NOMO-1 treated with DMSO at 0.1 percent for 48 hours (cell line): ENCODE results near the gene COL1A1.

Experiments
- DNase-seq: peaks from one replicate; lab custom pipeline; 2025; ENCODE audit not compliant: unreplicated experiment; lab: John Stamatoyannopoulos, UW

Gene COL1A1

GRCh38 chr17:50173335-50173941 is 28.0 kb downstream of the COL1A1 start:
- DNase-seq = no peak

DNA sequence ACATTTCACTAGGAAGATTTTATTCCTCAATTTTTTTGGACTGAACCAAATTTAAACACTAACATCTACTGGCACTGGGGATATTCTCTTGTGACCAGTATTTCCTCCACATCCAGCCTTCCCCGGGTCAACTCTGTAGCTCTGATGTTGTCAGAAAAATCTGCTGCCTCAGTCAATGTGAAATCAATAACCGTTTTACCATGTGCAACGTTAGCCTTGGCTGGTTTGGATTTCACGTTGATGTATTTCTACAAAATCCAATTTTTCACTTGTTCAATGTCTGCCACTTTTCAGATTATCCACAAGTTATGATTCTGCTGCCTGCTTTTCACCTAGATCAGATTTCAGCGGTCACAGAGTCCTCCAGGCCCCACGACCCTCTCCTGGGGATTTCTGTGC is 28.5 kb downstream of the COL1A1 start:
- DNase-seq = no peak

DNA sequence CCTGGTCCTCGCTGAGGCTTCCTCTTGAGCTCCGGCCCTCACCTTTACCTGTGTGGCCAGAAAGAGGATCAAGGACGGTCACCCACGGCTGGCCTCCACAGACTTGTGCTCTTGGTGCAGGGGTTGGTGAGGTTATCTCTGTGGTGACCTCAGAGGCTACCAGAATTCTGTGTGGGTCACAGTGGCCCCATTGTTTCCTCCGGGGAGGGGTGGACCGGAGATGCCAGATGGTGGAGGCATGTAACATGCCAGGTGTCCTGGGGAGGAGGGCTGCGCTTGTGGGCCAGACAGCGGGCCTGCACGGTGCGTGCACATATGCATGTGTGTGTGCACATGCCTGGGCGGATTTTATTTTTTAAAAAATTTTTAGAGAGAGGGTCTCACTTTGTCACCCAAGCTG is 29.3 kb downstream of the COL1A1 start:
- DNase-seq = no peak

DNA sequence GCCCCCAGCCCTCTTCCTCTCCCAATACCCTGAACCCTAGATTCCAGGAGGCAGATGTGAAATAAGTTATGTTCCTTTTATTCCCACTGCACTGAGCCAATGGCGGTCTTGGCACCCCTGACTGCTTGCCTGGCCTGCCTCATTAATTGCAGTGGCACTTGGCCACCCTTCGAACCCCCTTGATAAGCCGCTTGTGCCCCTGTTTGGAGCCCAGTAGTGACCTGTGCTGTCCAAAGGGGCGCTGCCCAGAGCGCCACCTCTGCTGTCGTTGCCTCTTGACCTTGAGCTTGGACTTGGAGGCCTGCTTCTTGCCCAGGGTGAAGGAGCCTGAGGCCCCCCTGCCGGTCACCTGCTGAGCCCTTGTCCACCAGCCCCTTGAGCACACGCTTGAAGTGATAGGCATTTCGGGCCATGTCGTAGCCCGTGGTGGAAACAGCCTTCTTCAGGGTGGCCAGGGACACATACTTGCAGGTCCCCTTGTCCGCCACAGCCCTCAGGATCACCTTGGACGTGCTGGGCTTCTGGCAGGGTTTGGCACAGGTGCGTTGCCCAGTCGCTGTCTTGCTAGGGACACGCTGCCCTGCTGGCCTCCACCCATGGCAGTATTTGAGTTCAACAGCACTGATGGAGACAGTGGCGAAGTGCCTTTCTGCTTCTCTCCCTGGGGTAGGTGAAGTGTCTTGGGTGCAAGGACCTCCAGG is 29.9 kb downstream of the COL1A1 start:
- no peak for DNase-seq

DNA sequence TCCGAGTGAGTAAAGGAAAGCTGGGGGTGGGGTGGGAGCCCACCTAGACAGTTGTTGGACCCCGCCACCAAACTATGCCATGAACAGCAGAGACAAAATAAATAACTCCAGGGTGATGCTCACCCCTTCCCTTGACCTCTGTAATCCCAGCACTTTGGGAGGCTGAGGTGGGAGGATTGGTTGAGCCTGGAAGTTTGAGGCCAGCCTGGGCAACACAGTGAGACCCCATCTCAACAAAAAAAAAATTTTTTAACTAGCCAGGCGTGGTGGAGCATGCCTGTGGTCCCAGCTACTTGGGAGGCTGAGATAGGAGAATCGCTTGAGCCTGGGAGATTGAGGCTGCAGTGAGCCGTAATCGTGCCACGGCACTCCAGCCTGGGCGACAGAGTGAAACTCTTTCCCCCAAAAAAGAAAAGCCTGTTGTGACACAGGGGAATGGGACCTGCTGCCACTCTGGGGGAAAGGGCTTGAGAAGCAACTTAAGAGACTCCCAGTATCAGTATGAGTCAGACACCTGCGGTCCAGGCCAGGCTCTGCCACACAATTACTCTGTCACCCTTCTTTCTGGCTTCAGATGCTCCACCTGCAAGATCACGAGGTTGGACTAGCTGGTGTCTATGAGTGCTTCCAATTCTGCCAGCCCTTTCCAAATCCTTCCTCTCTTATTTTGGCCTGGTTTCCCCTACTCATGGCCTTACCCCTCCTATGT is 30.6 kb downstream of the COL1A1 start:
- DNase-seq = peak; percentile 10

DNA sequence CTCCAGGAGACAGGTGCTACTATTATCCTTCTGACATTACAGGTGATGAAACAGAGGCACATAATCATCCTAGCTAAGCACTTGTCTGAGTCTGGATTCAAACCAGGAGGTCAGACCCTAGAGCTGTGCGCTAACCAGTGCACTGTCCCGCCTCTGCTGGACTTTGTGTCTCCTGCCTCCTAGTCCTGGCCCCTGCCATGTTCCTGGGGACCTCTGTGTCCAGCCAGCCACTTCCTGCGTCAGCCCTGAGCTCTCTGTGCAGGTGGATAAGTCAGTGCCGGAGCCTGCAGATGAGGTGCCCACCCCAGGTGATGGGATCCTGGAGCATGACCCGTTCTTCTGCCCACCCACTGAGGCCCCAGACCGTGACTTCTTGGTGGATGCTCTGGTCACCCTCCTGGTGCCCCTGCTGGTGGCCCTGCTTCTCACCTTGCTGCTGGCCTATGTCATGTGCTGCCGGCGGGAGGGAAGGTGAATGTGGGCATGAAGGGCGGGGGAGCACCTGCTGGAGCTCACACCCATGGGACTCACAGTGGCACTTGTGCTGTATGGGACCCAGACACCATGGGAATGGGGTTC is 31.5 kb downstream of the COL1A1 start:
- no peak for DNase-seq

GRCh38 chr17:50169121-50169764 is 32.2 kb downstream of the COL1A1 start:
- peak; percentile 65 for DNase-seq

DNA sequence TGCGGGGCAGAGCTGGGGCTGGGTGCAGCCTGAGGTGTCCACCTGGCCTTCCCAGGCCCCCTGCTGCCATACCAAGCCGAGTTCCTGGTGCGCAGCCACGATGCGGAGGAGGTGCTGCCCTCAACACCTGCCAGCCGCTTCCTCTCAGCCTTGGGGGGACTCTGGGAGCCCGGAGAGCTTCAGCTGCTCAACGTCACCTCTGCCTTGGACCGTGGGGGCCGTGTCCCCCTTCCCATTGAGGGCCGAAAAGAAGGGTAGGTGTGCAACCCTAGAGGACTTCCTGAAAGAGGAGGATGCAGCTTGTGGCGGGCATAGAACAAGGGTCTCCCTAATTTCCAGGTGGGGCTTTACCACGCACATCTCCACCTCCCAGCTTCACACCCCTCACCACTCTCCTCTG is 33.1 kb downstream of the COL1A1 start:
- no peak for DNase-seq

GRCh38 chr17:50167371-50167770 is 34.1 kb downstream of the COL1A1 start:
- DNase-seq = no peak

DNA sequence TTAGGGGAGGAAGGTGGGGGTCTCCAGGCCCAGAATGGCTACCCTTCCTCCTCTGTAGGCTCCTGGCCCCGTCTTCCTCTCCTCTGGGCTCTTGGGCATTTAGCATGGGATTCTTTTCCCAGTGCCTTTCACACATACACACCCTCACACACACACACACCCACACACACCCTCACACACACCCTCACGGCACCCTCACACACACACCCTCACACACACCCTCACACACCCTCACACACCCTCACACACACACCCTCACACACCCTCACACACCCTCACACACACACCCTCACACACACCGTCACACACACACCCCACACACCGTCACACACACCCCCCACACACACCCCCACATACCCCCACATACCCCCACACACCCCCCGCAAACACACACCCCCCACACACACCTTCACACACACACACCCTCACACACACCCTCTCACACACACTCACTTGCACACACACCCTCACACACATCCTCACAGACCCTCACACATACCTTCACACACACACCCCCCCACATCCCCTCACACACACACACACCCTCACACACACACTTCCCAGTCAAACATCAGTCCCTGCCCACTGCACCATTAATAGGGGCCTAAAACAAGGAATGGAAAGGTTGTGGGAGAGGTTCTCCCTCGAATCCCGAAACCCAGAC is 34.8 kb downstream of the COL1A1 start:
- no peak for DNase-seq

DNA sequence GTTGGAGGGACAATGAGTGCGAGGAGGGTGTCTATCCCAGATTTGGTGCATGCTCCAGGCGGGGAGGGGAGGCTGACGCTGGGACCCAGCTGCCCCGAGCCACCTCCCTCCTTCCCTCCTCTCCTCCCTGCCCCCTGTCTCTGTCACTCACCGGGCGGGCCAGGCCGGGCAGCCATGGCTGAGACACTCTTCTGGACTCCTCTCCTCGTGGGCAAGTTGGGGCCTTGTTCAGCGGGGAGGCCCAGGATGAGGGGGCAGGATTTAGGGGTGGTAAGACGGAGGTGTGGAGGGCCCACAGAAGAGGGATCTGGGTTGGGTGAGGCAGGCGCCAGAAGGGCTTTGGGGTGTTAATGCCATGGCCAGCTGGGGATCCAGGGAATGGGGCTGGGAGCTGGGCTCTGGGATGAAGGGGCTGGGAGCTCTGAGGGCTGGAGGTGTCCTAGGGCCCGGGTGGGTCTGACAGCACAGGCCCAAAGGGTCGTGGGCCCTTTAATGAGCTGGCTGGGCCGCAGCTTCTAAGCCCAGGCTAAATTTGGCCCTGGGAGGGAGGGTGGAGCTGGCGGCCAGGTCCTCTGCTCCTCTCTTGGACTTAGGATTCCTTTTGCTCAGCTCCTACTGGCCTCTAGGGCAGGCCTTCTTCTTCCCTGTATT is 35.4 kb downstream of the COL1A1 start, which contains the start of gene SGCA:
SGCA (plus strand) TSS at position 139 of the 651 bp plus-strand sequence; CDS start at position 175, 36 bp downstream.
- no peak for DNase-seq

- DNase-seq = no peak
Measured at GRCh38 chr17:50165466-50165865, 36.0 kb downstream of the COL1A1 start.

GRCh38 chr17:50165066-50165465 is 36.4 kb downstream of the COL1A1 start:
- no peak for DNase-seq

GRCh38 chr17:50164697-50164988 is 36.8 kb downstream of the COL1A1 start:
- no peak for DNase-seq

DNA sequence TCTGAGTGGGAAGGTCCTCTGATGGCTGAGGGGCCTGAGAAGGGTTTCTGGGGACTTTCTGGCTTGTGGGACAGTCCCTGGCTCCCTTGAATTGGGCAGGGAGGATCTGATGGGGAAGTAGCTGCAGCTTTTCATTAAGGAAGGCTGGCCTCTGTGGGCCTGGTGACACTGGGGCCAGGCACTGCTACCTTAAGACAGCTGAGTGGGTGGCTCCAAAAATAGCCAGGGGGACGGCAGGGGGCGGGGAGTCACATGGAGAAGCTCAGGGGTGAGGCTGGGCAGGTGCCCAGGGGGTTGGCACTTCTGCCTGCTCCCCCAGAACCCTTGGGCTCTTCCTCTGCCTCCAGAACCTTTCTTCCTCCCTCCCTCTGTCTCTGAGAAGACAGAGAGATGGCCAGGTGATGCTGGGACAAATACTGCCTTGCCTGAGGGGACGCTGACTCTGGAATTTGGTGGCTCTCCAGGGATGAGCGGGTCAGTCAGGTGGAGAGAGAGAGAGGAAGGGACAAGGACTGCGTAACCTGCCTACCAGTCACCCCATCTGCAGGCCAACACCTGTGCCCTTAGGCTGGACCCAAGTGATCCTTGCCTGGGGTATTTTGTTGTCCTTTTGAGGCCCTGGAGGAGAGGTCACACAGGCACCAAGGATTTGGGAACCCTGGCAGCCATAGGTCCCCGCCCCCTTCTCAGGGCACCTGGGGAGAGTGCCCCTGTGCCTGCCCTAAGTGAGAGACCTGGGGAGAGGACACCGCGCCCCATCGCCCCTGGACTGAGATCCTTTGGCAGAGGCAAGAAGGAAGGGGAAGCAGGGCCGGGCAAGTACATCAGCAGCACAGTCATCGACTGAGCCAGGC is 37.4 kb downstream of the COL1A1 start:
- DNase-seq = no peak

DNA sequence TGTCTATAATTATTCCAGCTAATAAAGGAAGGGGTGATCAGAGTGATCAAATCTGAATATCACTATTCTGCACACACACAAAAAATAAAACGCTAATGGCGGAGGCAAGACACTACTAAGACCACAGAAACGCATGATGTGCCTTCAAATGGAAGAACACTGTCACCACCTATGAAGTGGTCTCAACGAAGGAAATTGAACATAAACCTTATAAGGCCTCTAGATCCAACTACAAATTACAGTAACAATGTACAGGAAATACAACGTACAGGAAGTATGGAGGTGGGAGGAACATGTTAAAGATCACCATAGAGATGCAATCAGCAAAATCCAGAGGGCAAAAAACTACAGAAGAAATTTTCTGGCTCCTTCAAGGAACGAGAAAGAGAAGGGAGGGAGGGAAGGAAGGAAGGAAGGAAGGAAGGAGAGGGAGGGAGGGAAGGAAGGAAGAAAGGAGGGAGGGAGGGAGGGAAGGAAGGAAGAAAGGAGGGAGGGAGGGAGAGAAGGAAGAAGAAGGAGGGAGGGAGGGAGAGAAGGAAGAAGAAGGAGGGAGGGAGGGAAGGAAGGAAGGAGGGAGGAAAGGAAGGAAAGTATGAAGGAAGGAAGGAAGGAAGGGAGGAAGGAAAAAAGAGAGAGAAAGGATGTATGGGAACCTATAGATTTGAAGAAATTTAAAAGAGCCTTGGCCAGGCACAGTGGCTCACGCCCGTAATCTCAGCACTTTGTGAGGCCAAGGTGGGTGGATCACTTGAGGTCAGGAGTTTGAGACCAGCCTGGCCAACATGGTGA is 38.8 kb downstream of the COL1A1 start:
- no peak for DNase-seq

DNA sequence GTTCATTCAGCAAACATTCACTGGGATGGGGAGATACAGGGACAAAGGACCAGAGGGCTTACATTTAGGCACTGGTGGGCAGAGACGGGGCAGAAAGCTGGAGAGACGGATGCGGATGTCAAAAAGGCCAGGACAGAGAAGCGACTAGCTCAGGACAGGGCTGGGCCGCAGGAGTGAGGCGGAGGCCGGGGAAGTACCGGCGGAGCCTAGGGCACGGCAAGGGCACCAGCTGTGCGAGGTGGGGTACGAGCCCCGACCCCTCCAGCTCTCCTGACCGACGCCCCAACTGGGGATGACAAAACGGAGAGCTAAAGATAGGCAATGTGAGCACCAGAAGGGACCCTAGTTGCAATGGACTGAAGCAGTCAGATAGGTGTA is 39.5 kb downstream of the COL1A1 start:
- DNase-seq = no peak

DNA sequence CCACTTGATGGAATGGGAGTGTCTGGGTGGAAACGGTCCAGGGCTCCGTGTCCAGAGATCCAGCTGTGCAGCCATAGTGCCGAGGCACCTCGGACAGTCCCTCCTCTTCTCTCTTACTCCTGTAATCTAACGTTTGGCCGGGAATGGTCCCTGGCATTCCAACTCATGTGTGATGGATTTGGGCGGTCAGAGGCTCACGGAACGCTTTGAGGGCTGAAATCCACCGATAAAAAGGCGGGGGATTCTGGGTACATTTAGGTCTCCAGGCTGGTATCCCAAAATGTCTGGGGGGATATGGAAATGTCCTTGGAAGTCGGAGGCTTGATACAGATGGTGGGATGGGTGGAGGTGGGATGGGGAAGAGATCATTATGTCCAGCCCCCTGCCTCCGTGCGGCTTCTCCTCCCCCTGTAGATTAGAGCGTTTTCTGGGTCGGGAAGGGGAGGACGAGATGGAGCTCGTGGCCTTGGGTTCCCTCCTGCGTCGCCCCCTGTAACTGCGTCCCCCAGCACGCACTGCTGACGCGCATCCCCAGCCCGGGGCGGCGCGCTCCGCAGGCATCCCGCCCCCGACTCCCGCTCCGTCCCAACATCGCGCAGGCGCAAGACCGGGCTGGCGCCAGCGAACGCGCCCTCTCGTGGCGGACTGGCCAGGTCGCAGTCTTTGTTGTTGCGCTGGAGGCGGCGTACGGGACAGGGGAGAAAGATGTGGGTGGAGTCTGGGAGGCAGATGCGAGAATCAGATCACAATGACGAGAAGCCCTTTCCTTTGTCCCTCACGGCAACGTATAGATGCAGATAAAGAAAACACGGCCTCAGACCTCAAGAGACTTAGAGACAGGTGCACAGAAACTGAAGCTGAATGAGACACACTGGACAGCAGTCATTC is 40.2 kb downstream of the COL1A1 start:
- DNase-seq = peak; percentile 84
